Astrocyte (in vitro differentiated cells and primary cell): ENCODE results near the gene RUNX3. TPM values are rescaled to one million over a fixed set of nuclear protein-coding genes. Genes with fewer than 3 reads are reported as not detected.

Experiments
- DNase-seq: peaks from one replicate; pipeline ENCODE4 v3.0.0-alpha.2; 2010; ENCODE audit warnings: low read depth
- FAIRE-seq: peaks from 2 replicates; lab custom pipeline; 2011; peaks lifted over from hg19 to GRCh38; lab: Jason Lieb, UNC
- H2AFZ ChIP-seq: 2 replicates; pipeline ENCODE4 v1.6.0; 2012; ENCODE audit warnings: low read depth, low read length, inconsistent platforms
- H3K27ac ChIP-seq: 2 replicates; pipeline ENCODE4 v1.5.1; 2011; ENCODE audit warnings: low read depth, low read length, inconsistent platforms
- H3K27me3 ChIP-seq: 2 replicates; pipeline ENCODE4 v1.6.0; 2011; ENCODE audit warnings: low read length, inconsistent platforms; ENCODE audit not compliant: insufficient read depth
- H3K36me3 ChIP-seq: 2 replicates; pipeline ENCODE4 v1.5.1; 2011; ENCODE audit warnings: low read length, inconsistent platforms; ENCODE audit not compliant: insufficient read depth
- H3K4me1 ChIP-seq: 2 replicates; pipeline ENCODE4 v1.5.1; 2011; ENCODE audit warnings: low read length, inconsistent platforms; ENCODE audit not compliant: insufficient read depth
- H3K4me2 ChIP-seq: 2 replicates; pipeline ENCODE4 v1.6.0; 2012; ENCODE audit warnings: low read length, inconsistent platforms
- H3K4me3 ChIP-seq: 2 replicates; pipeline ENCODE4 v1.5.1; 2011; ENCODE audit warnings: low read depth, mild to moderate bottlenecking, low read length, inconsistent platforms; ENCODE audit not compliant: insufficient read depth
- H3K79me2 ChIP-seq: 2 replicates; pipeline ENCODE4 v1.6.0; 2012; ENCODE audit warnings: mild to moderate bottlenecking, low read length, inconsistent platforms; ENCODE audit not compliant: insufficient read depth
- H3K9ac ChIP-seq: 2 replicates; pipeline ENCODE4 v1.6.0; 2012; ENCODE audit warnings: mild to moderate bottlenecking, low read length, inconsistent platforms
- H3K9me3 ChIP-seq: 2 replicates; pipeline ENCODE4 v1.5.1; 2012; ENCODE audit warnings: low read depth, mild to moderate bottlenecking, low read length, inconsistent platforms; ENCODE audit not compliant: insufficient read depth
- H4K20me1 ChIP-seq: 2 replicates; pipeline ENCODE4 v1.6.0; 2012; ENCODE audit warnings: low read length, inconsistent platforms; ENCODE audit not compliant: insufficient read depth
- H3K27ac Mint-ChIP-seq: one replicate; pipeline ENCODE4 v1.8.0; 2021; ENCODE audit warnings: mild to moderate bottlenecking, mixed read lengths; ENCODE audit not compliant: unreplicated experiment
- H3K27me3 Mint-ChIP-seq: one replicate; pipeline ENCODE4 v1.8.0; 2021; ENCODE audit warnings: low read depth, mixed read lengths; ENCODE audit not compliant: unreplicated experiment
- H3K36me3 Mint-ChIP-seq: one replicate; pipeline ENCODE4 v1.8.0; 2021; ENCODE audit warnings: low read depth, mixed read lengths; ENCODE audit not compliant: unreplicated experiment
- H3K4me1 Mint-ChIP-seq: one replicate; pipeline ENCODE4 v1.8.0; 2021; ENCODE audit warnings: low read depth, mixed read lengths; ENCODE audit not compliant: unreplicated experiment
- H3K4me3 Mint-ChIP-seq: one replicate; pipeline ENCODE4 v1.8.0; 2021; ENCODE audit warnings: mild to moderate bottlenecking, moderate library complexity, mixed read lengths; ENCODE audit not compliant: unreplicated experiment
- H3K9me3 Mint-ChIP-seq: one replicate; pipeline ENCODE4 v1.8.0; 2021; ENCODE audit warnings: mild to moderate bottlenecking, mixed read lengths; ENCODE audit not compliant: unreplicated experiment
- EZH2 ChIP-seq: IDR thresholded peaks from 2 replicates; pipeline ENCODE4 v1.6.1; 2012; ENCODE audit warnings: mild to moderate bottlenecking, low read length, inconsistent platforms; ENCODE audit not compliant: insufficient read depth
- total RNA-seq: library from RNA; stranded (reverse); gene quantifications from 2 replicates; pipeline ENCODE4 v1.2.1, GENCODE V29; 2021
- TF ChIP-seq, protein P1 (sequence below): IDR thresholded peaks from 2 replicates; pipeline ENCODE4 v1.5.1; 2011; ENCODE audit warnings: low read depth, mild to moderate bottlenecking, inconsistent platforms, low read length, moderate library complexity; ENCODE audit not compliant: insufficient read depth

The RUNX3 gene
- total RNA-seq, 1 donor from 2014 or later, result 2.5 TPM

DNA sequence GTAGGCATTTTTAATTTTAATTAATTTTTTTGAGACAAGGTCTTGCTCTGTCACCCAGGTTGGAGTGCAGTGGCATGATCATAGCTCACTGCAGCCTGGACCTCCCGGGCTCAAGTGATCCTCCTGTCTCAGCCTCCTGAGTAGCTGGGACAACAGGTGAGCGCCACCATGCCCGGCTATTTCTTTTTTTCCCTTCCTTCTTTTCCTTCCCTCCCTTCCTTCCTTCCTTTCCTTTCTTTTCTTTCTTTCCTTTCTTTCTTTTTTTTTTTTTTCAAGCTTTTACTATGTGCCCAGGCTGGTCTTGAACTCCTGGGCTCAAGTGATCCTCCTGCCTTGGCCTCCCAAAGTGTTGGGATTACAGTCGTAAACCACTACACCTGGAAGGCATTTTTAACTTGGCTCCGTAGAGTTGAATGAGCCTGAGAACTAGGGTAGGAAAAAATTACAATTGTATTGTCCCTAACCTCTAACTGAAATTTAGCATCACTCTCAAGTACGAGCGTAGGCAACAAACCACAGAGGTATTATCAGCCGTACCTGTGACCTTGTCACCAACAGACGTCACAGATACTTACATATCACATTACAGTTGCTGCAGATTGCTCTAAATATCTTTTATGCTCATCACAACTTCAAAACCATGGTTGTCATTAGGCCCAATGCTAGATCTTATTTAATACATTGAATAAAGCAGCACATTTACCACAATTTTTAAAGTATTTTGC lies 8.0 kb downstream of the RUNX3 start:
- peaks cover 40% of the 10 kb centered on the region for H3K27me3 ChIP-seq

DNA sequence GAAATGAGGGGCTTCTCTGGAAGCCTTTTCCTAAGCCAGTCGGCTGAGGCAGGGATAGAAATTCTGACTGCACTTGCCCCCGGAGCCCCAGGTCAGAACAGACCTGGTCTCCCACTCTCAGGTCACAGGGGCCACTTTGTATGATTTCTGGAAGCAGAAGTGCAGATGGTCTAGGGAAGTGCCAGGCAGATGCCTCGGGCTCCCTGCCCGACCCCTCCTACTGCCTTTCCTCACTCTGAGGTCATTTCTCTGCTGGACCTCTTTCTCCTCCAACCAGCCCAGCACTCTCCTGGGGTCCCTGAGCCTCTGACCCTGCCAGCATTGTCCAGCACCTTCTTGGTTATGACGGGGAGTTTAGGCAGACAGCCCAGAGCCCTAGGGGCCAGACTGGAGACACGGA lies 8.7 kb downstream of the RUNX3 start:
- peaks cover 35% of the 10 kb centered on the region for H3K27me3 ChIP-seq

More for the DNA sequence above, 8.0 kb downstream of the RUNX3 start:
- no peak overlapping the region for H3K9ac ChIP-seq
- Mint-ChIP-seq H3K4me3 (no peak overlapping the region), H3K27ac (no peak overlapping the region), H3K27me3 (peaks cover 57% of the 10 kb centered on the region), H3K4me1 (peaks cover 1% of the 10 kb centered on the region), H3K9me3 (no peaks in the 10 kb centered on the region), H3K36me3 (peaks cover 10% of the 10 kb centered on the region)
- H3K4me3 ChIP-seq, result no peak overlapping the region
- no peak for FAIRE-seq
- TF ChIP-seq EZH2, result no peak
- TF ChIP-seq, protein P1, sequence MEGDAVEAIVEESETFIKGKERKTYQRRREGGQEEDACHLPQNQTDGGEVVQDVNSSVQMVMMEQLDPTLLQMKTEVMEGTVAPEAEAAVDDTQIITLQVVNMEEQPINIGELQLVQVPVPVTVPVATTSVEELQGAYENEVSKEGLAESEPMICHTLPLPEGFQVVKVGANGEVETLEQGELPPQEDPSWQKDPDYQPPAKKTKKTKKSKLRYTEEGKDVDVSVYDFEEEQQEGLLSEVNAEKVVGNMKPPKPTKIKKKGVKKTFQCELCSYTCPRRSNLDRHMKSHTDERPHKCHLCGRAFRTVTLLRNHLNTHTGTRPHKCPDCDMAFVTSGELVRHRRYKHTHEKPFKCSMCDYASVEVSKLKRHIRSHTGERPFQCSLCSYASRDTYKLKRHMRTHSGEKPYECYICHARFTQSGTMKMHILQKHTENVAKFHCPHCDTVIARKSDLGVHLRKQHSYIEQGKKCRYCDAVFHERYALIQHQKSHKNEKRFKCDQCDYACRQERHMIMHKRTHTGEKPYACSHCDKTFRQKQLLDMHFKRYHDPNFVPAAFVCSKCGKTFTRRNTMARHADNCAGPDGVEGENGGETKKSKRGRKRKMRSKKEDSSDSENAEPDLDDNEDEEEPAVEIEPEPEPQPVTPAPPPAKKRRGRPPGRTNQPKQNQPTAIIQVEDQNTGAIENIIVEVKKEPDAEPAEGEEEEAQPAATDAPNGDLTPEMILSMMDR, result no peak
- no peak overlapping the region for H3K4me2 ChIP-seq
- no peaks in the 10 kb centered on the region for H4K20me1 ChIP-seq
- H3K4me1 ChIP-seq, result no peaks in the 10 kb centered on the region
- no peaks in the 10 kb centered on the region for H3K9me3 ChIP-seq
- H2AFZ ChIP-seq, result no peak overlapping the region
- H3K79me2 ChIP-seq, result no peaks in the 10 kb centered on the region
- H3K36me3 ChIP-seq, result no peaks in the 10 kb centered on the region
- DNase-seq, result no peak
- H3K27ac ChIP-seq, result no peak overlapping the region

More for the DNA sequence above, 8.7 kb downstream of the RUNX3 start:
- H3K4me1 Mint-ChIP-seq, result peaks cover 1% of the 10 kb centered on the region
- Histone ChIP-seq H3K36me3 (no peaks in the 10 kb centered on the region), H3K4me3 (no peak overlapping the region), H4K20me1 (no peaks in the 10 kb centered on the region), H3K79me2 (no peaks in the 10 kb centered on the region), H3K4me1 (no peaks in the 10 kb centered on the region), H2AFZ (no peak overlapping the region), H3K4me2 (no peak overlapping the region), H3K9ac (no peak overlapping the region), H3K9me3 (no peaks in the 10 kb centered on the region), H3K27ac (no peak overlapping the region)
- H3K36me3 Mint-ChIP-seq, result peaks cover 9% of the 10 kb centered on the region
- TF ChIP-seq, protein P1, result no peak
- TF ChIP-seq EZH2, result no peak
- FAIRE-seq (no peak), DNase-seq (no peak)
- no peak overlapping the region for H3K27ac Mint-ChIP-seq
- H3K27me3 Mint-ChIP-seq, result peaks cover 52% of the 10 kb centered on the region
- no peak overlapping the region for H3K4me3 Mint-ChIP-seq
- H3K9me3 Mint-ChIP-seq, result no peaks in the 10 kb centered on the region
